Peyer's patch (tissue), 4 donors: ENCODE results near the gene PARVB.

ENCODE experiments used
- POLR2A ChIP-seq, 2 donors: fragments of 450-650 bp; IDR thresholded peaks; one replicate each; pipeline ENCODE4 v1.5.1; 2017; ENCODE audit warnings: antibody characterized with exemption in 2 of 2, mild to moderate bottlenecking in 2 of 2, moderate library complexity in 2 of 2
- TF ChIP-seq, protein P1 (sequence below), 6 experiments: fragments of 450-650 bp in 4 of 6; fragments of 200-600 bp in 2 of 6; sonication (generic) in 1 of 6; IDR thresholded peaks; one replicate each; pipeline ENCODE4 v1.5.1; 2017 to 2019; ENCODE audit warnings: antibody characterized with exemption in 6 of 6, mild to moderate bottlenecking in 3 of 6, moderate library complexity in 1 of 6

DNA sequence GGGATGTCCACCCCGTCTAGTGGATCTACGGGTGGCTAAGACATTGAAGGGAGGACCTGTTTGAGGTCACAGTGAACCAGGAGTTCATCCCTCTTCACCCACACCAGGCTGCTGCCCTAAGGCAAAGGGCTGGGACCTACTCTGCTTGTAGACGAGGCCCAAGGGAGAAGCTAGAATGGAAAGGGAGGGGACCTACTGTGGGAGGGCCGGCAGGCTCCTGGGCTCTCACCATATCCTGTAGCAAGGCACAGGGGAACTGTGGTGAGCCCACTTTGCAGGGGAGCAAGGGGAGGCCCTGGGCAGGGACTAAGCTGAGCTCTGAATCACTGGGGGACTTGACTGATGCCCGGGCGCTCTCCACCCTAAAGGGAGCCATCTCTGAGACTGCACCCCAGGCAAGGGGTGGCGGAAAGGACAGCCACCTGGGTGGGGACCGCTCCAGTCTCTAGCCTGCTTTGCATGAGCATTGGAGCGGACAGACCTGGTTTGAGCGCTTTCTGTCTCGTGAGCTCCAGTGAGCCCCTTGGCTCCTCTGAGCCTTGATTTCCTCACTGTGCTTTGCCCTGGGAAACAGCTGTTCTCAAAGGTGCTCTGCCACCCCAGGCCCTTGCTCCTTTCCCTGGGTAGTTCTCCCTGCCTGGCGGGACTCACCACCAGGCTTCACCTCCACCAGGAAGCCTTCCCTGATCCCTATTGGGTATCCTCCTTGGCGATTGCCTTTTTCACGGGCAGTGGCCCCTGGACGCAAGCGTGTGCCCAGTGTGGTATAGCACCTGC is 180.8 kb downstream of the PARVB start:
- TF ChIP-seq POLR2A (IDR thresholded peaks at IDR 0.05) = no peak
- TF ChIP-seq, protein P1, sequence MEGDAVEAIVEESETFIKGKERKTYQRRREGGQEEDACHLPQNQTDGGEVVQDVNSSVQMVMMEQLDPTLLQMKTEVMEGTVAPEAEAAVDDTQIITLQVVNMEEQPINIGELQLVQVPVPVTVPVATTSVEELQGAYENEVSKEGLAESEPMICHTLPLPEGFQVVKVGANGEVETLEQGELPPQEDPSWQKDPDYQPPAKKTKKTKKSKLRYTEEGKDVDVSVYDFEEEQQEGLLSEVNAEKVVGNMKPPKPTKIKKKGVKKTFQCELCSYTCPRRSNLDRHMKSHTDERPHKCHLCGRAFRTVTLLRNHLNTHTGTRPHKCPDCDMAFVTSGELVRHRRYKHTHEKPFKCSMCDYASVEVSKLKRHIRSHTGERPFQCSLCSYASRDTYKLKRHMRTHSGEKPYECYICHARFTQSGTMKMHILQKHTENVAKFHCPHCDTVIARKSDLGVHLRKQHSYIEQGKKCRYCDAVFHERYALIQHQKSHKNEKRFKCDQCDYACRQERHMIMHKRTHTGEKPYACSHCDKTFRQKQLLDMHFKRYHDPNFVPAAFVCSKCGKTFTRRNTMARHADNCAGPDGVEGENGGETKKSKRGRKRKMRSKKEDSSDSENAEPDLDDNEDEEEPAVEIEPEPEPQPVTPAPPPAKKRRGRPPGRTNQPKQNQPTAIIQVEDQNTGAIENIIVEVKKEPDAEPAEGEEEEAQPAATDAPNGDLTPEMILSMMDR (IDR thresholded peaks at IDR 0.05) = no peak
